OCI-LY7 (cell line): ENCODE results near the gene ARHGAP42.

Source experiments
- EZH2phosphoT487 ChIP-seq: fragments of 200-600 bp; sonication (generic); IDR thresholded peaks from 2 replicates; pipeline ENCODE4 v1.6.1; 2018; ENCODE audit warnings: low read depth, borderline replicate concordance, mild to moderate bottlenecking, mixed run types, antibody characterized with exemption, low read length, moderate library complexity, mixed read lengths
- TF ChIP-seq, protein P1 (sequence below): fragments of 200-600 bp; sonication (generic); conservative IDR thresholded peaks from 2 replicates; pipeline ENCODE4 v1.5.1; 2014; ENCODE audit warnings: mild to moderate bottlenecking, antibody characterized with exemption, low read length, moderate library complexity, mixed read lengths

DNA sequence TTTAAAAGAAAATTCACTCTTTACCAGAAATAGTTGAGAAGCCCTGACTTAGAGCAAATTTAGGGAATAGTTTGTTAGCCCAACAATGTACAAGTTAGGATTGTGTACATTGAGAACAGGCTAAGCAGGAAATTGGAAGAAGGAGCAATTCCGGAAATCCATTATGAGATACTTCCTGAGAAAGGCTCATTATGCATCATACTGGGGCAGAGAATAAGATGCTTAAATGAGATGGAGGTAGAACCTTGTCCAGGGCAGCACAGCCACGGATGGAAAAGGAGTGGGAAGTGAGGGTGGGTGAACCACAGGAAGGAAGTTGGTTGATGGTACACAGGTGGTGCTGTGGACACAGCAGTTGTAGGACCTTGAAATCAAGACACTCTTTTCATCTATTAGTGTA lies 262.4 kb downstream of the ARHGAP42 start:
- TF ChIP-seq, protein P1, sequence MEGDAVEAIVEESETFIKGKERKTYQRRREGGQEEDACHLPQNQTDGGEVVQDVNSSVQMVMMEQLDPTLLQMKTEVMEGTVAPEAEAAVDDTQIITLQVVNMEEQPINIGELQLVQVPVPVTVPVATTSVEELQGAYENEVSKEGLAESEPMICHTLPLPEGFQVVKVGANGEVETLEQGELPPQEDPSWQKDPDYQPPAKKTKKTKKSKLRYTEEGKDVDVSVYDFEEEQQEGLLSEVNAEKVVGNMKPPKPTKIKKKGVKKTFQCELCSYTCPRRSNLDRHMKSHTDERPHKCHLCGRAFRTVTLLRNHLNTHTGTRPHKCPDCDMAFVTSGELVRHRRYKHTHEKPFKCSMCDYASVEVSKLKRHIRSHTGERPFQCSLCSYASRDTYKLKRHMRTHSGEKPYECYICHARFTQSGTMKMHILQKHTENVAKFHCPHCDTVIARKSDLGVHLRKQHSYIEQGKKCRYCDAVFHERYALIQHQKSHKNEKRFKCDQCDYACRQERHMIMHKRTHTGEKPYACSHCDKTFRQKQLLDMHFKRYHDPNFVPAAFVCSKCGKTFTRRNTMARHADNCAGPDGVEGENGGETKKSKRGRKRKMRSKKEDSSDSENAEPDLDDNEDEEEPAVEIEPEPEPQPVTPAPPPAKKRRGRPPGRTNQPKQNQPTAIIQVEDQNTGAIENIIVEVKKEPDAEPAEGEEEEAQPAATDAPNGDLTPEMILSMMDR = no peak
- TF ChIP-seq EZH2phosphoT487 = no peak
